ENCODE measurements around the gene ATP5F1E.

DNA sequence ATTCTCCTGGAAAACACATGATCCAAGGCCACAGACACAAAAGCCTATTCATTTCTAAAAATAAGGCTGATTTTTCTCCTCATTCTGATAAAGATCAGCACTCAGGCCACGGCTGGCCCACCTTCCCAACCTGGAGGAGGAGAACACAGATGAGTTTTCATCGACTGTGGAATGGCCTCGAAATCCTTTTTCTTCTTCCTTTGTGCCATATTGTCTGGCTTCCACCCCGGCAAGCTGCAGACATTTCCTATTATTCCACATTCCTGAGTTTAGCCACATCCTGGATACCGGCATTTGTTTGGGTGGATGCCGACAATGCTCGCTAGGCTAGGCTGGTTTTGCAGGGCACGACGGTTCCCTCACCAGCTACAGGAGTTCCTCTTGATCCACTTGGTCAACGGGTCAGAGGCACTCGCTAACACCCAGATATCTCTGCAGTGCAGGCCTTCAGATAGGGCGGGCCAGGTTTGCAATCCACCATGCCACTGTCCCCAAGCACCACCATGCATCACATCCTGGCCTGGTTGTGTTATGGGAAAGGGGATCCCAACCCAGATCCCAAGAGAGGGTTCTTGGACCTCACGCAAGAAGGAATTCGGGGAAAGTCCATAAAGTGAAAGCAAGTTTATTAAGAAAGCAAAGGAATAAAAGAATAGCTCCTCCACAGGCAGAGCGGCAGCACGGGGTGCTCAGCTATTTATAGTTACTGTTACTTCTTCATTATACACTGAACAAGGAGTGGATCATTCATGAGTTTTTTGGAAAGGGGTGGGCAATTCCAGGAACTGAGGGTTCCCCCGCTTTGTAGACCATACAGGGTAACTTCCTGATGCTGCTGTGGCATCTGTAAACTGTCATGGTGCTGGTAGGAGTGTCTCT lies 20.9 kb downstream of the ATP5F1E start:
- TF ChIP-seq, protein P1, sequence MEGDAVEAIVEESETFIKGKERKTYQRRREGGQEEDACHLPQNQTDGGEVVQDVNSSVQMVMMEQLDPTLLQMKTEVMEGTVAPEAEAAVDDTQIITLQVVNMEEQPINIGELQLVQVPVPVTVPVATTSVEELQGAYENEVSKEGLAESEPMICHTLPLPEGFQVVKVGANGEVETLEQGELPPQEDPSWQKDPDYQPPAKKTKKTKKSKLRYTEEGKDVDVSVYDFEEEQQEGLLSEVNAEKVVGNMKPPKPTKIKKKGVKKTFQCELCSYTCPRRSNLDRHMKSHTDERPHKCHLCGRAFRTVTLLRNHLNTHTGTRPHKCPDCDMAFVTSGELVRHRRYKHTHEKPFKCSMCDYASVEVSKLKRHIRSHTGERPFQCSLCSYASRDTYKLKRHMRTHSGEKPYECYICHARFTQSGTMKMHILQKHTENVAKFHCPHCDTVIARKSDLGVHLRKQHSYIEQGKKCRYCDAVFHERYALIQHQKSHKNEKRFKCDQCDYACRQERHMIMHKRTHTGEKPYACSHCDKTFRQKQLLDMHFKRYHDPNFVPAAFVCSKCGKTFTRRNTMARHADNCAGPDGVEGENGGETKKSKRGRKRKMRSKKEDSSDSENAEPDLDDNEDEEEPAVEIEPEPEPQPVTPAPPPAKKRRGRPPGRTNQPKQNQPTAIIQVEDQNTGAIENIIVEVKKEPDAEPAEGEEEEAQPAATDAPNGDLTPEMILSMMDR (conservative IDR thresholded peaks at IDR 0.05) = no peak
- no peak for TF ChIP-seq EZH2 (IDR thresholded peaks at IDR 0.05; ENCODE audit: low read depth)

Measured in PC-9 (cell line).